Astrocyte (in vitro differentiated cells and primary cell): ENCODE measurements around the gene ADM. TPM values are rescaled to one million over a fixed set of nuclear protein-coding genes. Genes with fewer than 3 reads are reported as not detected.

Source experiments
- DNase-seq: peaks from one replicate; pipeline ENCODE4 v3.0.0-alpha.2; 2010; ENCODE audit warnings: low read depth
- FAIRE-seq: peaks from 2 replicates; lab custom pipeline; 2011; peaks lifted over from hg19 to GRCh38; lab: Jason Lieb, UNC
- H2AFZ ChIP-seq: 2 replicates; pipeline ENCODE4 v1.6.0; 2012; ENCODE audit warnings: low read depth, low read length, inconsistent platforms
- H3K27ac ChIP-seq: 2 replicates; pipeline ENCODE4 v1.5.1; 2011; ENCODE audit warnings: low read depth, low read length, inconsistent platforms
- H3K27me3 ChIP-seq: 2 replicates; pipeline ENCODE4 v1.6.0; 2011; ENCODE audit warnings: low read length, inconsistent platforms; ENCODE audit not compliant: insufficient read depth
- H3K36me3 ChIP-seq: 2 replicates; pipeline ENCODE4 v1.5.1; 2011; ENCODE audit warnings: low read length, inconsistent platforms; ENCODE audit not compliant: insufficient read depth
- H3K4me1 ChIP-seq: 2 replicates; pipeline ENCODE4 v1.5.1; 2011; ENCODE audit warnings: low read length, inconsistent platforms; ENCODE audit not compliant: insufficient read depth
- H3K4me2 ChIP-seq: 2 replicates; pipeline ENCODE4 v1.6.0; 2012; ENCODE audit warnings: low read length, inconsistent platforms
- H3K4me3 ChIP-seq: 2 replicates; pipeline ENCODE4 v1.5.1; 2011; ENCODE audit warnings: low read depth, mild to moderate bottlenecking, low read length, inconsistent platforms; ENCODE audit not compliant: insufficient read depth
- H3K79me2 ChIP-seq: 2 replicates; pipeline ENCODE4 v1.6.0; 2012; ENCODE audit warnings: mild to moderate bottlenecking, low read length, inconsistent platforms; ENCODE audit not compliant: insufficient read depth
- H3K9ac ChIP-seq: 2 replicates; pipeline ENCODE4 v1.6.0; 2012; ENCODE audit warnings: mild to moderate bottlenecking, low read length, inconsistent platforms
- H3K9me3 ChIP-seq: 2 replicates; pipeline ENCODE4 v1.5.1; 2012; ENCODE audit warnings: low read depth, mild to moderate bottlenecking, low read length, inconsistent platforms; ENCODE audit not compliant: insufficient read depth
- H4K20me1 ChIP-seq: 2 replicates; pipeline ENCODE4 v1.6.0; 2012; ENCODE audit warnings: low read length, inconsistent platforms; ENCODE audit not compliant: insufficient read depth
- H3K27ac Mint-ChIP-seq: one replicate; pipeline ENCODE4 v1.8.0; 2021; ENCODE audit warnings: mild to moderate bottlenecking, mixed read lengths; ENCODE audit not compliant: unreplicated experiment
- H3K27me3 Mint-ChIP-seq: one replicate; pipeline ENCODE4 v1.8.0; 2021; ENCODE audit warnings: low read depth, mixed read lengths; ENCODE audit not compliant: unreplicated experiment
- H3K36me3 Mint-ChIP-seq: one replicate; pipeline ENCODE4 v1.8.0; 2021; ENCODE audit warnings: low read depth, mixed read lengths; ENCODE audit not compliant: unreplicated experiment
- H3K4me1 Mint-ChIP-seq: one replicate; pipeline ENCODE4 v1.8.0; 2021; ENCODE audit warnings: low read depth, mixed read lengths; ENCODE audit not compliant: unreplicated experiment
- H3K4me3 Mint-ChIP-seq: one replicate; pipeline ENCODE4 v1.8.0; 2021; ENCODE audit warnings: mild to moderate bottlenecking, moderate library complexity, mixed read lengths; ENCODE audit not compliant: unreplicated experiment
- H3K9me3 Mint-ChIP-seq: one replicate; pipeline ENCODE4 v1.8.0; 2021; ENCODE audit warnings: mild to moderate bottlenecking, mixed read lengths; ENCODE audit not compliant: unreplicated experiment
- CTCF ChIP-seq: IDR thresholded peaks from 2 replicates; pipeline ENCODE4 v1.5.1; 2011; ENCODE audit warnings: low read depth, mild to moderate bottlenecking, inconsistent platforms, low read length, moderate library complexity; ENCODE audit not compliant: insufficient read depth
- EZH2 ChIP-seq: IDR thresholded peaks from 2 replicates; pipeline ENCODE4 v1.6.1; 2012; ENCODE audit warnings: mild to moderate bottlenecking, low read length, inconsistent platforms; ENCODE audit not compliant: insufficient read depth
- total RNA-seq: library from RNA; stranded (reverse); gene quantifications from 2 replicates; pipeline ENCODE4 v1.2.1, GENCODE V29; 2021

Gene ADM
- total RNA-seq, 1 donor from 2014 or later, result 78.7 TPM

- peaks cover 2% of the 10 kb centered on the region for H3K9me3 Mint-ChIP-seq
- Histone ChIP-seq H3K27me3 (no peaks in the 10 kb centered on the region), H3K36me3 (no peaks in the 10 kb centered on the region), H3K9me3 (no peaks in the 10 kb centered on the region), H3K79me2 (no peaks in the 10 kb centered on the region), H2AFZ (no peak overlapping the region), H4K20me1 (no peaks in the 10 kb centered on the region), H3K4me3 (no peak overlapping the region), H3K27ac (no peak overlapping the region), H3K4me1 (peaks cover 23% of the 10 kb centered on the region), H3K9ac (no peak overlapping the region), H3K4me2 (no peak overlapping the region)
- no peak for FAIRE-seq
- DNase-seq, result no peak
- H3K27ac Mint-ChIP-seq, result no peak overlapping the region
- no peak overlapping the region for H3K4me3 Mint-ChIP-seq
- H3K36me3 Mint-ChIP-seq, result no peaks in the 10 kb centered on the region
- peaks cover 11% of the 10 kb centered on the region for H3K4me1 Mint-ChIP-seq
- peaks cover 4% of the 10 kb centered on the region for H3K27me3 Mint-ChIP-seq
- TF ChIP-seq EZH2, result no peak
- no peak for TF ChIP-seq CTCF
Observed at GRCh38 chr11:10319702-10320558, 15.1 kb downstream of the ADM start.

GRCh38 chr11:10320736-10321465 is 16.0 kb downstream of the ADM start:
- H3K9ac ChIP-seq, result no peak overlapping the region
- no peak overlapping the region for H3K4me3 Mint-ChIP-seq
- no peak overlapping the region for H3K27ac ChIP-seq
- H3K4me3 ChIP-seq, result no peak overlapping the region
- FAIRE-seq, result no peak
- no peak for DNase-seq
- H3K9me3 Mint-ChIP-seq, result peaks cover 2% of the 10 kb centered on the region
- H3K36me3 Mint-ChIP-seq, result no peaks in the 10 kb centered on the region
- H3K4me1 ChIP-seq, result peaks cover 33% of the 10 kb centered on the region
- H3K27ac Mint-ChIP-seq, result no peak overlapping the region
- H3K27me3 ChIP-seq, result no peaks in the 10 kb centered on the region
- TF ChIP-seq EZH2 (no peak), CTCF (no peak)
- H4K20me1 ChIP-seq, result no peaks in the 10 kb centered on the region
- no peaks in the 10 kb centered on the region for H3K36me3 ChIP-seq
- H3K4me1 Mint-ChIP-seq, result peaks cover 20% of the 10 kb centered on the region
- H3K79me2 ChIP-seq, result no peaks in the 10 kb centered on the region
- no peak overlapping the region for H3K4me2 ChIP-seq
- H3K9me3 ChIP-seq, result no peaks in the 10 kb centered on the region
- peaks cover 6% of the 10 kb centered on the region for H3K27me3 Mint-ChIP-seq
- H2AFZ ChIP-seq, result no peak overlapping the region
